HG03039 (cell line): ENCODE data around the gene MORC2.

ENCODE experiments used
- ATAC-seq: cut with Tn5 transposase; IDR thresholded peaks from one replicate; pipeline ENCODE4 v1.9.1; 2021; ENCODE audit warnings: mild to moderate bottlenecking, moderate library complexity; ENCODE audit not compliant: unreplicated experiment

MORC2 gene

GRCh38 chr22:30889996-30890480 is 78.5 kb downstream of the MORC2 start:
- no peak for ATAC-seq

DNA sequence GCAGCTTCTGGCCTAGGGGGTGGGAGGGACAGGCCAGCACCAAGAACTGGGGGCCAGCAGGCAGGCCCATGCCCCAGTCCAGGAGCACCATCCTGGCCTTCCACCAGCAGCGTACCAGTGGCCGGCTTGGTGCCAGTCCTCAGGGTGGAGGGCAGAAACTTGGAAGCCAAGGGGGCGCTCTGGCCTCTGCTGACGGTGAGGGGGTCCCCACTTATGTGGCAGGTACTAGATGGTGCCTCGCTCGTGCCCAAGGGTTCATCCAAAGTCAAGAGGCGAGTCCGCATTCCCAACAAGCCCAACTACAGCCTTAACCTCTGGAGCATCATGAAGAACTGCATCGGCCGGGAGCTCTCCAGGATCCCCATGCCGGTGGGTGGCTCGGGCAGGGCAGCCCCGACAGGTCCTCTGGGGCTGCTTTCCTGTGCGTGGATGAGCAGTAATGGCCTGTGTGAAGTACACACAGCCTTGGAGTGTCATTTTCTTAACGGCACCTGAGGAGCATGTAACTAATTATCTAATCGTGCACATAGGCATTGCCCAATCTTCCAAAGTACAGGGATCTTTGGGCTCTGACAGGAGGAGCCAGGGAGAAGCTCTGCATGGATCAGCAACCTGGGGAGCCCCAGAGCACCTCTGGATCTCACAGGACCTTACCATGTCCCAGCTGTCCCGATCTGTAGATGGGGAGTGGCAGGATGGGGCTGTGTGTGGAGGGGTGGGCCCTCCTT is 79.1 kb downstream of the MORC2 start:
- ATAC-seq = no peak

GRCh38 chr22:30887861-30888260 is 80.7 kb downstream of the MORC2 start:
- no peak for ATAC-seq

GRCh38 chr22:30887453-30887852 is 81.1 kb downstream of the MORC2 start:
- no peak for ATAC-seq

DNA sequence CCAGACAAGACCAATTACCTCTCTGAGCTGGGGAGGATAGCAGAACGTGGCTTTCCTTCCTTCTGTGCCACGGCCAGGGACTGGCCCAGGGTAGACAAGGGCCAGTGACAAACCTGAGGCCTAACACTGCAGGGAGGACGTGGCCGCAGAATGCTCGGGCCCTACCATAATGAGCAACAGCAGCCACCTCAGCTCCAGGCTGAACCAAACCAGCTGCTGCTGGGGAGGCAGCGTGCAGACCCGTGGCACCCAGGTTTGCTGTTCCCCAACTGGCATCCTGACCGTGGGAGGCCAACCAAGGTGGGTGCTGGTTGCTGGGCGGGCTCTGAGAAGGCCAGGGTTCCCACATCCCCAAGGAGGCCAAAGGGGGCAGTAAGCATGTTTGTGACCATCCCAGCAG is 83.0 kb downstream of the MORC2 start:
- no peak for ATAC-seq

GRCh38 chr22:30885001-30885366 is 83.6 kb downstream of the MORC2 start:
- ATAC-seq = no peak

GRCh38 chr22:30884211-30885000 is 84.2 kb downstream of the MORC2 start:
- ATAC-seq = no peak

- ATAC-seq = no peak
These were observed 84.9 kb downstream of the MORC2 start for GRCh38 chr22:30883586-30884145.

DNA sequence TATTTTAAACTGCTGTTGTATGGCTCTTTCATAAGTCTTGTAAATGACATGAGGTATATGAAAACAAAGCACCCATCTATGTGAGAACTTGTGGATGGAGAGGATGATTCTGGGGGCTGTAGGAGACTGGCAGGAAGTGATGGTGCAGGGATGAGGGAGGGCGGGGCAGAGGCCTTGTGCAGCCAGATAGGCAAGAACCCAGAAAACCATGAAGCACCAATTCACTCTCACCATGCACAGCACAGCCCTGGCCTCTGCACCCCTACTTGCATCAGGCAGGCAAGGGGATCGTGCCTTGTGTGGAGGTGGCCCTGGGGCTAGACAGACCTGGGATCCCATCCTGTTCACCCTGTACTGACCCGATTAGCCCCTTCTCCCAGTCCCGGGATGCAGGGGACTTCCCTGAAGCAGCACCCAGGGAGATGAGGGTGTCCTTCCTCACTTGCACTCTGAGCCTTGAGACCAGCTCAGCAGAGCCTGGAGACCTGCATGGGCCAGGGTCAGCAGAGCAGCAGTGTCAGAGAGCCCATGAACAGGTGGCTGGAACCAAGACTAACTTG is 85.5 kb downstream of the MORC2 start:
- no peak for ATAC-seq

- ATAC-seq = no peak
These were observed 86.3 kb downstream of the MORC2 start for GRCh38 chr22:30882184-30882717.

GRCh38 chr22:30881361-30882183 is 87.0 kb downstream of the MORC2 start:
- no peak for ATAC-seq

DNA sequence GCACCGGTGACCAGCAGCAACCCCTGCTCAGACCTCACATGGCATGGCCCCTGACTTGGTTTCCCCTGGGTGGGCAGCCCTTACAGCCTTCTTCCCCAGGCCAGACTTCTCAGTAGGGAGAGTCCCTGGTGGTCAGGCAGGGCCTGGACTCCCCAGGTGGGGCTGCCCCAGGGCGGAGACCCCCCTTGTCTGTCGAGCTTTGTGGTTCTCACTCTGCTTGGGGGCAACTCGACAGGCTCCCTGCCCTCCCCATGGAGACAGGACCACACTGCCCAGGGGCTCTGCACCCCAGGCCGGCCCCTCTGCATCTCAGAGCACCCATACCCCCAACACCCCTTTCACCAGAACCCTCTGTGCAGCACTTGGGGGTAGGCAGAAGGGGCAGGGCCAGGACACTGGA is 87.7 kb downstream of the MORC2 start:
- no peak for ATAC-seq

GRCh38 chr22:30880181-30880601 is 88.4 kb downstream of the MORC2 start:
- ATAC-seq = no peak

- ATAC-seq = no peak
These were observed 89.2 kb downstream of the MORC2 start for GRCh38 chr22:30879415-30879797.

DNA sequence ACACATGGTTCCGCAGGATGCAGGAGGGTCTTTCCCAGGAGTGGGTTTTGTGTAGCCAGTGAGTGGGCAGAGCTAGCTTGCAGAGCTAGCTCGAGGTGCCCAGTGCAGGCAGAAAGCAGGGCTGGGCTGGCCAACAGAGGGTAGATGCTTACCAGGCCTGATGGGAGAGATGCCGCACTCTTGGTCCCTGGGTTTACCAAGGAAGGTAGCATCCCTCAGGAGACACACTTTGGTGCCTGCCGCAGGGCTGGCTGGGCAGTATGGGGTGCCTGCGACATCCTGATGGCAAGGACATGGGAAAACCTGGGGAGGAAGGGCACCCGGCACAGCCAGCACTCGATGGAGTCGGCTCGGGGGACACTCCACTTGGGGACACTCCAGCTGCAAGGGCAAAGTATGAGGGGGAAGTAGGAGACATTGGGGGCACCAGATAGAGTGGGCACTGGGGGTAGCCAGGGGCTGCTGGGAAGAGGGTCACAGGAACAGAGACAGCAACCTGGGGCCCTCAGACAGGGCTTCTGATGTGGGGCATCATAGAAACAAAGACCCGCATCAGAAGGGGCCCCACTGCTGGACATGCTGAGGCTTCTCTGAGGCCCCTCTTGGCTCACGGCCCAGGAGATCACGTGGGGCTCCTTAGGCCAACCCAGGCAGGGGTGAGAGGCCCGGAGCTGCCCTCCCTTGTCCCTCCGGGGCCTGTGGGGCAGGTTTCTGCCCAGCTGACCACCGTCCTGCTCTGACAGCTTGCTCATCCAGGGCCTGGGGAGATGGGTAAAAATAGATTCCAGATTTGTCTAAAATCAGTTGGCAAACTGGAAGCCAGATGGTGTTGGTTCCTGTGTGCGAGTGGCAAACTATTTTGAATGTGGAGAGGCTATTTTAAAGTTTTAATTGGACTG is 89.8 kb downstream of the MORC2 start:
- no peak for ATAC-seq

DNA sequence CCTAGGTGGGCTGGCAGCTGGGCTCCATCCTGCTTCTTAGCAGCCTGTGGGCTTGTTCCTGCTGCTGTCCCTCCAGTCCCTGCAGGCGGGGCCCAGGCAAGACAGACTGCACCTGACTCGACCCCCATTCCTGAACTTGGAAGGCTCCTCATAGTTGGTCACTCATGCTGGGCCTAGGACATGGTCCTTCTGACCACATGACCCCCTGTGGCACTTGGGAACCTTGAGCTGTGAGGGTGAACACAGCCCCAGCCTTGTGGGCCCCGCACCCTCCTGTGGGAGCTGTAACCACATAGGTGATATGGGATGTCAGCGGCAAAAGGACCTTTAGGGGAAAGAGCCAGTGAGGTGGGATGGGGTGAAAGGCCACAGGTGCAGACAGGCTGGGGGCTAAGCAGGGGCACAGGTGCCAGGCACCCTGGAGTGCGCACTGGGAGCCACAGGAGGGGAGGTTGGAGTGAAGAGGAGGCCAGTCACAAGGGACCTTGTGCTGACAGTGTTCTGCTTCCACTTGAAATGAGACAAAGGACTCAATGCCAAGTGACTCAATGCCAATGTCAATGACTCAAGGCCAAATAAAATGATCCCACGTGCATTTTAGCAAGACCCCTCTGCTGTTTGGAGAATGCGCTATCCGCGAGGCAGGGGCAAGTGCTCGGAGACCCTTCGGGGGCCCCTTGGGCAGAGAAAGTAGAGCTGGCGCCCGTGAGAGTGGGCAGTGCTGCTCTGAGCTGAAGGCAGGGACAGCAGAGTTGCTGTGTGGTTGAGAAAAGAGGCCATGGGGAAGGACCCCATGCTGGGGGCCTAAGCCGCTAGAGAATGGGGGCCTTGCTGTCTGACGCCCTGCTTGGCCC is 90.7 kb downstream of the MORC2 start:
- ATAC-seq = no peak

DNA sequence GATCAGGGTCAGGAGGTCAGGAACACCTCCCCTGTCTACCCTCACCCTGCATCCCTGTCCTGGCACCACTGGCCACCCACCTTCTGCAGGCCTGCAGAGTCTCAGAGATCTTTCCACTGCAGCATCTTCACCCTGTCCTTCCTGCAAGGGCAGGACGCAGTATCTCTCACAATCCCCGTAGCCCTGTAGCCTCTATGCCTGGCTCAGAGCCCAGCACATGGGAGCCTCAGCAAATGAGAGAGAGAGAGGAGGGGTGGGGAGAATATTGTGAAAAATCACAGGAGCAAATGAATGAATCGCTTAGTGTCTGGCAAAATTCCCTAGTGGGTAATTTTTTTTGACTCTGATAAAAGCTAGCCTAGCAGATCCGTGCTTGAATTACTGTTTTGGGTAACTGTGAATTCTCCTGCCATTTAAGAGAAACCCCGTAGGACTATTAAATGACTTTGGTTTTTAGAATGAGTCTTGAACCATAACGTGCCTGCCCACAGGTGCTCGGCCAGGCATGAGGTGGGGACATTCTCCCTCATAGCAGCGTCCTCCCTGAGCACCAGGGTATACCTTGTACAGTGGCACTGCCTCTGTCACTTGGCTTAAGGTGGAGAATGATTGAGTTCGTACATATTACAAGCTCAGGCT is 91.5 kb downstream of the MORC2 start:
- no peak for ATAC-seq

DNA sequence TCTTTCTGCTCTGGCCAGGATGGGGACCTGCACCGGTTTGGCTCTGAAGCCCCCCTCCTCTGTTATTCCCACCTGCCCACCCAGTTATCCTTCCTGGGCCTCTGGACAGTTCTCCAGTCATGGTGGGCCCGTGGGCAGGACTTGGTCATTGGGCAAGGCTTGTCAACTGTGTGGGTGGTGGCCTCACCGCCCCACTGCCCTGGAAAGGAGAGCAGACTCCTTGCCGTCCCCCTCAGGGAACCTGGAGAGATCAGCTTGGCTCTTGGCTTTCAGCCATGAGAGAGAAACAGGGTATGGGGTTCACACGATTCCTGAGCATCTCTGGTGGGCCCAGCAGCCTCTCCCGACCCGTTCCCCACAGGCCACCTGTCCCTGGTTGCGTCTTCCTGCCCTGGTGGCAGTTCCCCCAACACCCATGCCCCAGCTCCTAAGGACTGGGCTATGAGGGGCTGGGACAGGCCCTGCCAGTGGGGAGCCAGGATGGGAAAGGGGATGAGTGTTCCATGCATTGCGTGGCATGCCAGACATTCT is 92.3 kb downstream of the MORC2 start:
- no peak for ATAC-seq
